HUES48 (cell line): ENCODE measurements around the gene C1orf216.

Experiments used
- H3K27ac ChIP-seq: one replicate; pipeline ENCODE4 v1.7.0; 2013; ENCODE audit warnings: low read depth, low read length, inconsistent platforms
- H3K27me3 ChIP-seq: 2 replicates; pipeline ENCODE4 v1.6.1; 2013; ENCODE audit warnings: mild to moderate bottlenecking, low read length; ENCODE audit not compliant: control insufficient read depth, insufficient read depth
- H3K36me3 ChIP-seq: 2 replicates; pipeline ENCODE4 v1.6.1; 2013; ENCODE audit warnings: low read length; ENCODE audit not compliant: control insufficient read depth, insufficient read depth
- H3K4me1 ChIP-seq: 2 replicates; pipeline ENCODE4 v1.6.1; 2013; ENCODE audit warnings: mild to moderate bottlenecking, low read length; ENCODE audit not compliant: control insufficient read depth, insufficient read depth
- H3K4me3 ChIP-seq: 2 replicates; pipeline ENCODE4 v1.5.1; 2013; ENCODE audit warnings: mild to moderate bottlenecking, low read depth, low read length
- H3K9ac ChIP-seq: 2 replicates; pipeline ENCODE4 v1.6.1; 2013; ENCODE audit warnings: mild to moderate bottlenecking, low read depth, low read length, moderate library complexity
- H3K9me3 ChIP-seq: 2 replicates; pipeline ENCODE4 v1.6.1; 2013; ENCODE audit warnings: low read length; ENCODE audit not compliant: control insufficient read depth, insufficient read depth

C1orf216 gene

GRCh38 chr1:35718492-35719336 is at the start of gene C1orf216:
Gene C1orf216 (minus strand): TSS chr1:35718884. CDS start chr1:35716321, 2,563 bp downstream.
- peaks cover 10% of the 10 kb centered on the region for H3K4me1 ChIP-seq
- H3K4me3 ChIP-seq: peak within 1 kb of the TSS; percentile 72
- H3K27ac ChIP-seq: peak within 1 kb of the TSS; percentile 43
- peaks cover 4% of the 10 kb centered on the region; the same call in 1 of the 2 replicates for H3K27me3 ChIP-seq
- no peaks in the 10 kb centered on the region for H3K9me3 ChIP-seq
- peak within 1 kb of the TSS; percentile 60 for H3K9ac ChIP-seq
- peaks cover 18% of the 10 kb centered on the region for H3K36me3 ChIP-seq

GRCh38 chr1:35764283-35764682 is 45.6 kb upstream of the C1orf216 start:
- Histone ChIP-seq H3K4me3 (no peak overlapping the region), H3K27me3 (no peaks in the 10 kb centered on the region), H3K27ac (no peak overlapping the region), H3K9me3 (no peaks in the 10 kb centered on the region), H3K36me3 (peaks cover 69% of the 10 kb centered on the region), H3K9ac (no peak overlapping the region), H3K4me1 (0 out of 2 replicates have a peak, but pooled peaks cover 2% of the 10 kb centered on the region)

- H3K4me1 ChIP-seq: no peaks in the 10 kb centered on the region
- no peak overlapping the region for H3K27ac ChIP-seq
- no peaks in the 10 kb centered on the region for H3K27me3 ChIP-seq
- H3K9ac ChIP-seq: no peak overlapping the region
- no peaks in the 10 kb centered on the region for H3K9me3 ChIP-seq
- no peak overlapping the region for H3K4me3 ChIP-seq
- H3K36me3 ChIP-seq: peaks cover 78% of the 10 kb centered on the region
Observed at GRCh38 chr1:35763201-35763600, 44.5 kb upstream of the C1orf216 start.

GRCh38 chr1:35762141-35762540 is 43.5 kb upstream of the C1orf216 start:
- Histone ChIP-seq H3K9ac (no peak overlapping the region), H3K4me1 (no peaks in the 10 kb centered on the region), H3K27ac (no peak overlapping the region), H3K27me3 (no peaks in the 10 kb centered on the region), H3K4me3 (no peak overlapping the region), H3K9me3 (no peaks in the 10 kb centered on the region), H3K36me3 (peaks cover 80% of the 10 kb centered on the region)

GRCh38 chr1:35756064-35756463 is 37.4 kb upstream of the C1orf216 start:
- peaks cover 69% of the 10 kb centered on the region for H3K36me3 ChIP-seq

GRCh38 chr1:35753626-35754260 is 35.1 kb upstream of the C1orf216 start:
- Histone ChIP-seq H3K9me3 (no peaks in the 10 kb centered on the region), H3K36me3 (peaks cover 70% of the 10 kb centered on the region), H3K9ac (no peak overlapping the region), H3K4me3 (no peak overlapping the region), H3K27me3 (no peaks in the 10 kb centered on the region), H3K4me1 (no peaks in the 10 kb centered on the region), H3K27ac (no peak overlapping the region)

More at GRCh38 chr1:35756064-35756463, 37.4 kb upstream of the C1orf216 start:
- H3K4me3 ChIP-seq: no peak overlapping the region
- H3K9ac ChIP-seq: no peak overlapping the region
- H3K4me1 ChIP-seq: no peaks in the 10 kb centered on the region
- no peaks in the 10 kb centered on the region for H3K27me3 ChIP-seq
- H3K27ac ChIP-seq: no peak overlapping the region
- no peaks in the 10 kb centered on the region for H3K9me3 ChIP-seq

- Histone ChIP-seq H3K4me3 (no peak overlapping the region), H3K36me3 (peaks cover 84% of the 10 kb centered on the region), H3K4me1 (no peaks in the 10 kb centered on the region)
Observed at GRCh38 chr1:35748326-35748725, 29.6 kb upstream of the C1orf216 start.

GRCh38 chr1:35745124-35745730 is 26.5 kb upstream of the C1orf216 start:
- no peak overlapping the region for H3K27ac ChIP-seq

More at GRCh38 chr1:35748326-35748725, 29.6 kb upstream of the C1orf216 start:
- H3K9ac ChIP-seq: no peak overlapping the region
- no peaks in the 10 kb centered on the region for H3K27me3 ChIP-seq
- H3K27ac ChIP-seq: no peak overlapping the region
- no peaks in the 10 kb centered on the region for H3K9me3 ChIP-seq

GRCh38 chr1:35737120-35737519 is 18.4 kb upstream of the C1orf216 start:
- peaks cover 90% of the 10 kb centered on the region for H3K36me3 ChIP-seq

More at GRCh38 chr1:35745124-35745730, 26.5 kb upstream of the C1orf216 start:
- peaks cover 90% of the 10 kb centered on the region for H3K36me3 ChIP-seq
- no peak overlapping the region for H3K9ac ChIP-seq
- no peaks in the 10 kb centered on the region for H3K4me1 ChIP-seq
- H3K9me3 ChIP-seq: no peaks in the 10 kb centered on the region
- H3K4me3 ChIP-seq: no peak overlapping the region
- no peaks in the 10 kb centered on the region for H3K27me3 ChIP-seq

GRCh38 chr1:35727434-35728040 is 8.9 kb upstream of the C1orf216 start:
- H3K27me3 ChIP-seq: no peaks in the 10 kb centered on the region
- H3K27ac ChIP-seq: no peak overlapping the region
- H3K9me3 ChIP-seq: no peaks in the 10 kb centered on the region
- peaks cover 11% of the 10 kb centered on the region for H3K36me3 ChIP-seq
- H3K4me3 ChIP-seq: no peak overlapping the region
- H3K9ac ChIP-seq: no peak overlapping the region
- peaks cover 8% of the 10 kb centered on the region for H3K4me1 ChIP-seq

More at GRCh38 chr1:35737120-35737519, 18.4 kb upstream of the C1orf216 start:
- Histone ChIP-seq H3K27ac (no peak overlapping the region), H3K9me3 (no peaks in the 10 kb centered on the region), H3K27me3 (no peaks in the 10 kb centered on the region), H3K4me3 (no peak overlapping the region), H3K9ac (no peak overlapping the region), H3K4me1 (no peaks in the 10 kb centered on the region)
